Stomach smooth muscle (tissue), 2 donors: ENCODE data around the gene MMP25.

Experiments
- H3K27ac ChIP-seq: one replicate; pipeline ENCODE4 v1.7.0; 2013; ENCODE audit warnings: mild to moderate bottlenecking, low read length, inconsistent platforms
- H3K27me3 ChIP-seq, 2 donors: one replicate each; pipeline ENCODE4 v1.7.0; 2013; ENCODE audit warnings: low read length in 2 of 2; ENCODE audit not compliant: insufficient read depth in 2 of 2, control insufficient read depth in 1 of 2
- H3K36me3 ChIP-seq, 2 donors: one replicate each; pipeline ENCODE4 v1.7.0; 2013; ENCODE audit warnings: low read length in 2 of 2; ENCODE audit not compliant: control insufficient read depth in 2 of 2, insufficient read depth in 2 of 2
- H3K4me1 ChIP-seq: one replicate; pipeline ENCODE4 v1.7.0; 2013; ENCODE audit warnings: low read length; ENCODE audit not compliant: control insufficient read depth, insufficient read depth
- H3K4me3 ChIP-seq, 2 donors: one replicate each; pipeline ENCODE4 v1.7.0; 2013; ENCODE audit warnings: low read length in 2 of 2
- H3K9ac ChIP-seq, 2 donors: one replicate each; pipeline ENCODE4 v1.7.0; 2013; ENCODE audit warnings: low read length in 2 of 2, mild to moderate bottlenecking in 1 of 2
- H3K9me3 ChIP-seq, 2 donors: one replicate each; pipeline ENCODE4 v1.7.0; 2013; ENCODE audit warnings: low read length in 2 of 2; ENCODE audit not compliant: control insufficient read depth in 2 of 2
- donor health status: healthy.
- donor health status: Pancreatic carcinoma.

MMP25 gene

DNA sequence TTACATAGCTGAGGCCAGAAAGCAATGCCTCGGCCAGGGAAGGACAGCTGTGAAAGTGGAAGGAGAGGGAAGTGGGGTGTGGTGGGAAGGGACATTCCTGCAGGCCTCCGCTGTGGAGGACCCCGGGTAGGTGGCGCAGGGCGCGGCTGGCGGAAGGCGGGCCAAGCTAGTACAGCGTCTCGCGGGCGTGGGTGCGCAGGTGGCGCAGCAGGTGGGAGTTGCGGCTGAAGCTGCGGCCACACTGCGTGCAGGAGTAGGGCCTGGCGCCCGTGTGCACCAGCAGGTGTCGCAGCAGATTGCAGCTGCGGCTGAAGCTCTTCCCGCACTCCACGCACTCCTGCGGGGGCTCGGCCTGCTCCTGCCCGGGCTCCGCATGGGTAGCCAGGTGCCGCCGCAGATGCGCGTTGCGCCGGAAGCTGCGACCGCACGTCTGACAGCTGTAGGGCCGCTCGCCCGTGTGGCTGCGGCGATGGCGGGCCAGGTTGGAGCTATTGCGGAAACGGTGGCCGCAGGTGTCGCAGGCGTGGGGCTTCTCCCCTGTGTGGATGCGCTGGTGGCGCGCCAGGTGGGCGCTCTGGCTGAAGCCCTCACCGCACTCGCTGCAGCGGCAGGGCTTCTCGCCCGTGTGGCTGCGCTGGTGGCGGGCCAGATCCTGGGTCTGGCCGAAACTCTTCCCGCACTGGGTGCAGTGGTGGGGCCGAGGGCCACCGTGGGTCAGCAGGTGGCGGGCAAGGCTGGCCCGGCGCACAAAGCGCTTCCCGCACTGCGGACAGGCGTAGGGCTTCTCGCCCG, 42.8 kb downstream of the MMP25 start:
- H3K4me1 ChIP-seq: peaks cover 3% of the 10 kb centered on the region
- peaks cover 6 to 10% of the 10 kb centered on the region in 2 donors for H3K27me3 ChIP-seq
- H3K9me3 ChIP-seq: no peaks in the 10 kb centered on the region
- no peak overlapping the region for H3K27ac ChIP-seq
- no peak overlapping the region for H3K9ac ChIP-seq
- no peak overlapping the region for H3K4me3 ChIP-seq
- H3K36me3 ChIP-seq: no peaks in the 10 kb centered on the region

DNA sequence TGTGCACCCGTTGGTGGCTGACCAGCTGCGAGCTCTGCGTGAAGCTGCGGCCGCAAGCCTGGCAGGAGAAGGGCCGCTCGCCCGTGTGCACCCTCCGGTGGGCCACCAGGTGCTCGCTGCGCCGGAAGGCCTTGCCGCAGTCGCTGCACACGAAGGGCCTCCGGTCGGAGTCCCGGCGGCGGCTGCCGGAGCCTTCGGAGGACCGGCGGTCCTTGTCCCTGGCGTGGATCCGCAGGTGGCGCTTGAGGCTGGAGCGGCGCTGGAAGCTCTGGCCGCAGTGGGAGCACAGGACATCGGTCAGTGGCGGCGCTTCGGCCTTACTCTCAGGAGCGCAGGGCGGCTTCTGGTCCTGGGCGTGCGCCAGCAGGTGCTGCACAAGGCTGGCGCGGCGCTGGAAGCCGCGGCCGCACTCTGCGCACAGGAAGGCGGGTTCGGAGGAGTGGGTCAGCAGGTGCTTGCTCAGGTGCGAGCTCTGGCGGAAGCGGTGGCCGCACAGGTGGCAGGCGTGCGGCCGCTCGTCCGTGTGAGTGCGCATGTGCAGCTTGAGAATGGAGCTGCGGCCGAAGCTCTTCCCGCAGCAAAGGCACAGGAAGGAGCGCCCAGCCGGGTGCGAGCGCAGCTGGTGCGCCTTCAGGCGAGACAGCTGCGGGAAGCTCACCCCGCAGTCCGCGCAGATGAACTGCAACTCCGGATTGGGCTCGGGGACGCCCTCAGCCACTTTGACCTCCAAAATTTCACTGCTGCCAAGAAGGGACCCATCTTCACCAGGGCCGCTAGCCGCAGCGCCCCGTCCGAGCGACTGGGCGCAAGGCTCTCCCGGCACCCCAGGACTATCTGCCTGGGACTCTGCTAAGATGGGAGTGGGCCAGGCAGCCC, 43.6 kb downstream of the MMP25 start:
- Histone ChIP-seq H3K9me3 (no peaks in the 10 kb centered on the region), H3K27me3 (peaks cover 8 to 10% of the 10 kb centered on the region in 2 donors), H3K4me3 (no peak overlapping the region)

DNA sequence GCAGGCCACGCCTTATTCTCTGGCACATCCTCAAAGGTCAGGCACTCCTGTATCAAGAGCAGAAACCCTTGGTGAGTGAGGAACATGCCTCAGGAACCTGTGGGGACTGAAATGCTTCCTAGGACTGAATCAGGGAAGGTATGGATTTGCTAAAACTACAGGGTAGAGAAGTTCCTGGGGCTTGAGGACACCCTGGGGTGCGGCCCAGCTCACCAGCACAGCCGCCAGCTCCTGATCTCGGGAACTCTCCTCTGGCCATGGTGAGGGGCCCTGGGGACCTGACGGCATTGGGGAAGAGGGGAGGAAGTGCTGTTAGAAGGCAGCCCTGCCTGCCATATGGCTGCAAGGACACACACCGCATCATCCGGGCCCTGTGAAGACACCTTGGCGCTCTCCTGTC, 45.2 kb downstream of the MMP25 start:
- Histone ChIP-seq H3K4me1 (peaks cover 3% of the 10 kb centered on the region), H3K27me3 (peaks cover 8 to 10% of the 10 kb centered on the region in 2 donors), H3K9me3 (no peaks in the 10 kb centered on the region), H3K36me3 (no peaks in the 10 kb centered on the region), H3K27ac (no peak overlapping the region), H3K4me3 (no peak overlapping the region), H3K9ac (no peak overlapping the region)

More for the DNA sequence above, 43.6 kb downstream of the MMP25 start:
- H3K36me3 ChIP-seq: no peaks in the 10 kb centered on the region
- no peak overlapping the region for H3K27ac ChIP-seq
- peaks cover 3% of the 10 kb centered on the region for H3K4me1 ChIP-seq
- no peak overlapping the region for H3K9ac ChIP-seq

DNA sequence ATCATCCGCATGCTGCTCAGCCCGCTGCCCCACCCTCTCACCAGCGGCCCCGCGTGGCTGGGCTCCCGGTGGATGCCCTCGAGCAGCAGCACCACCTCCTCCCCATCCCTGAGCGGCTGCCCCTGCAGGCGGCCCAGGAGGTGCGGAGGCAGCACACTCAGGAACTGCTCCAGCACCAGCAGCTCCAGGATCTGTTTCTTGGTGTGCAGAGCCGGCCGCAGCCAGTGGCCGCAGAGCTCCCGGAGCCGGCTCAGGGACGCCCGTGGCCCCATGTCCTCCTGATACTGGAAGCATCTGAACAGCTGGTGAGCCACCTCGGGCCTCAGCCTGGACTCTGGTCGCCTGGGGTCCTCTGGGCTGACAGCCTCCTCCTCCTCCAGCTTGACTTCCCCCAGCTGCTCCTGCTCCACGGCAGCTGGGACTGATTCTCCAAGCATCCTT, 46.2 kb downstream of the MMP25 start:
- H3K36me3 ChIP-seq: no peaks in the 10 kb centered on the region

DNA sequence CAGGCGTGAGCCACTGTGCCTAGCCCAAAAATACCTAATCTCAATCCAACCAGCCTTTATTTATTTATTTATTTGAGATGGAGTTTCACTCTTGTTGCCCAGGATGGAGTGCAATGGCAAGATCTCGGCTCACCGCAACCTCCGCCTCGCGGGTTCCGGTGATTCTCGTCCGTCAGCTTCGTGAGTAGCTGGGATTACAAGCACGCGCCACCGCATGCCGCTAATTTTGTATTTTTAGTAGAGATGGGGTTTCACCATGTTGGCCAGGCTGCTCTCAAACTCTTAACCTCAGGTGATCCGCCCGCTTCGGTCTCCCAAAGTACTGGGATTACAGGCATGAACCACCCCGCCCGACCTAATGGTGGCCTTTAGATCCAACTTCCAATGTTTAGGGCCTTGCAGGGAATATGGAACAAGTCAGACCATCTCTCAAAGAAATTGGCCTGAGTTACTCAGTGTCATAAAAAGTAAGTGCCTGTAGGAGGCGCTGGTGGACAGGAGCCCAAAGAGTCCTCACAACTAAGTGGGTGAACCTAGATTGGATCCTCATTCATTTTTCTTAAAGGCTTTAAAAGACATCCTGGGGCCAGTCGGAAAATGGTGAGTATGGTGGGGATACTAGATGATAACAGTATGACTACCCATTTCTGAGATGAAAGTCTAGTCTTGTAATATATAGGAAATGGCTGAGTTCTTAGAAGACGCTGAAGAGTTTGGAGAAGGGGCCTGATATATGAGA, 48.1 kb downstream of the MMP25 start:
- no peaks in the 10 kb centered on the region for H3K9me3 ChIP-seq
- H3K27me3 ChIP-seq: peaks cover 17 to 21% of the 10 kb centered on the region in 2 donors
- no peaks in the 10 kb centered on the region for H3K4me1 ChIP-seq
- no peak overlapping the region for H3K27ac ChIP-seq
- H3K4me3 ChIP-seq: no peak overlapping the region
- H3K9ac ChIP-seq: no peak overlapping the region
- H3K36me3 ChIP-seq: no peaks in the 10 kb centered on the region

More for the DNA sequence above, 46.2 kb downstream of the MMP25 start:
- Histone ChIP-seq H3K9ac (no peak overlapping the region), H3K27ac (no peak overlapping the region), H3K4me1 (no peaks in the 10 kb centered on the region), H3K4me3 (no peak overlapping the region), H3K27me3 (peaks cover 8 to 14% of the 10 kb centered on the region in 2 donors), H3K9me3 (no peaks in the 10 kb centered on the region)

DNA sequence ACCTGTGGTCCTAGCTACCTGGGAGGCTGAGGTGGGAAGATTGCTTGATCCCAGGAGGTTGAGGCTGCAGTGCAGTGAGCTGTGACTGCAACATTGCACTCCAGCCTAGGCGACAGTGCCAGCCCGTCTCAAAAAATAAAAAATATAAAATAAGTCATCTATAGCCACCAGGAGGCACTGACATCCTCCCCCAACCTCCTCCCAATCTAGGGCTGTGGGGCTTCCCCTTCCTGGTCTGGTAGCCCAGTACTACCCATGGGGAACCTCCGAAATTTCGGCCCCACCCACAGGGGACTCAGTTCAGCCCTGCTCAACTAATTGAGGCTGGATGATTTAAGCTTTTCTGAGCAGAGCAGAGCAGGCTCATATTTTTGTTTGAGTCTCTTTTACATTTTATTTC, 49.5 kb downstream of the MMP25 start:
- Histone ChIP-seq H3K27me3 (peaks cover 25 to 27% of the 10 kb centered on the region in 2 donors), H3K36me3 (no peaks in the 10 kb centered on the region), H3K4me1 (peaks cover 6% of the 10 kb centered on the region), H3K9ac (no peak overlapping the region), H3K9me3 (no peaks in the 10 kb centered on the region), H3K4me3 (no peak overlapping the region), H3K27ac (no peak overlapping the region)

- no peak overlapping the region for H3K4me3 ChIP-seq
- H3K27ac ChIP-seq: no peak overlapping the region
- H3K27me3 ChIP-seq: peaks cover 29 to 32% of the 10 kb centered on the region in 2 donors
- H3K4me1 ChIP-seq: peaks cover 6% of the 10 kb centered on the region
- no peaks in the 10 kb centered on the region for H3K36me3 ChIP-seq
- H3K9ac ChIP-seq: no peak overlapping the region
- H3K9me3 ChIP-seq: no peaks in the 10 kb centered on the region
Measured at GRCh38 chr16:3096362-3096761, 50.0 kb downstream of the MMP25 start.

DNA sequence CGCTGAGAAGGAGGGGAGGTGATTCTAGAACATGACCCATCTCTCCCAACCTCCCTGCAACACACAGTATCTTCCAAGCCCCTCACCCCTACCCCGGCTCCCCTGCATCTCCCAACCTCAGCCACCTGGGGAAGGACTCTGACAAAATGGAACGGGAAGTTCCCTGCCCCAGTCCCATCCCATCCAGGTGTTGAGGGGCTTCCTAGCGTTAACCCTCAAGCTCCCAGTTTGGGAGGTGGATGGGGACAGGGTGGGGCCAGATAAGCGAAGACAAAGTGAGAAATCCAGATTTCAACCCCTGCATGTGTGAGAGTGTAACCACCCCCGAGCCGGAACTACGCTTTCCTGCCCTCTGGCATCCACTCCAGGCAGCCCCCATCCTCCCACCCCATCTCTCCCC, 50.9 kb downstream of the MMP25 start:
- no peak overlapping the region for H3K27ac ChIP-seq
- H3K4me1 ChIP-seq: peaks cover 6% of the 10 kb centered on the region
- H3K9ac ChIP-seq: no peak overlapping the region
- H3K4me3 ChIP-seq: no peak overlapping the region
- no peaks in the 10 kb centered on the region for H3K36me3 ChIP-seq
- H3K27me3 ChIP-seq: peaks cover 26 to 27% of the 10 kb centered on the region in 2 donors
- no peaks in the 10 kb centered on the region for H3K9me3 ChIP-seq

- H3K4me1 ChIP-seq: peaks cover 6% of the 10 kb centered on the region
- H3K4me3 ChIP-seq: peak within 1 kb of the TSS in 1 of 2 donors; percentile 44
- H3K9ac ChIP-seq: no peak within 1 kb of the TSS
- no peaks in the 10 kb centered on the region for H3K36me3 ChIP-seq
- H3K27me3 ChIP-seq: peaks cover 23% of the 10 kb centered on the region in 2 donors
- no peak within 1 kb of the TSS for H3K27ac ChIP-seq
- H3K9me3 ChIP-seq: no peaks in the 10 kb centered on the region
Measured at GRCh38 chr16:3098459-3099394, 52.4 kb downstream of the MMP25 start, which contains the start of gene ZSCAN10. TSS of gene ZSCAN10 (minus strand) at chr16:3099294. CDS start at chr16:3092937, 6,357 bp downstream.
